Lung (tissue), 12 donors: ENCODE measurements around the gene SYT3. TPM values are rescaled to one million over a fixed set of nuclear protein-coding genes. Genes with fewer than 3 reads are reported as not detected.

ENCODE experiments used
- ATAC-seq: fragments of 200-7000 bp; cut with Tn5 transposase; one replicate; pipeline ENCODE4 v1.9.1; 2020; ENCODE audit warnings: moderate number of reproducible peaks; ENCODE audit not compliant: insufficient read depth, low FRiP score
- DNase-seq, 3 donors: peaks; one replicate each; pipeline ENCODE4 v3.0.0-alpha.2; 2013 to 2017
- H3K27ac ChIP-seq, 2 donors: one replicate each; pipeline ENCODE4 v1.5.1; 2013; ENCODE audit warnings: mild to moderate bottlenecking in 2 of 2, moderate library complexity in 2 of 2, control low read depth in 1 of 2, inconsistent platforms in 1 of 2, low read depth in 1 of 2, low read length in 1 of 2
- H3K27me3 ChIP-seq, 3 donors: one replicate each; pipeline ENCODE4 v1.5.1; 2013; ENCODE audit warnings: low read length in 2 of 3; ENCODE audit not compliant: control insufficient read depth in 3 of 3, insufficient read depth in 3 of 3
- H3K36me3 ChIP-seq, 4 donors: one replicate each; pipeline ENCODE4 v1.5.1; 2013; ENCODE audit warnings: low read length in 4 of 4, mild to moderate bottlenecking in 1 of 4, moderate library complexity in 1 of 4; ENCODE audit not compliant: control insufficient read depth in 4 of 4, insufficient read depth in 4 of 4
- H3K4me1 ChIP-seq, 5 donors: one replicate each; pipeline ENCODE4 v1.5.1; 2013; ENCODE audit warnings: low read length in 5 of 5, mild to moderate bottlenecking in 2 of 5, moderate library complexity in 1 of 5; ENCODE audit not compliant: control insufficient read depth in 5 of 5, insufficient read depth in 5 of 5
- H3K4me3 ChIP-seq: one replicate; pipeline ENCODE4 v1.5.1; 2013; ENCODE audit warnings: mild to moderate bottlenecking, control low read depth, moderate library complexity
- H3K9ac ChIP-seq, 2 donors: one replicate each; pipeline ENCODE4 v1.5.1; 2013; ENCODE audit warnings: low read length in 2 of 2, control low read depth in 1 of 2; ENCODE audit not compliant: insufficient read depth in 1 of 2
- H3K9me3 ChIP-seq, 4 donors: one replicate each; pipeline ENCODE4 v1.5.1; 2013; ENCODE audit warnings: low read length in 3 of 4, mild to moderate bottlenecking in 1 of 4, moderate library complexity in 1 of 4; ENCODE audit not compliant: control insufficient read depth in 4 of 4, insufficient read depth in 3 of 4
- WGBS, 2 donors: extraction: QIAGEN DNeasy Blood & Tissue Kit; methylation state at CpG; one replicate each; pipeline ENCODE4 v1.1.7; 2013; 5-methylcytosine and 5-hydroxymethylcytosine counted together
- polyA plus RNA-seq, 2 donors: library from polyadenylated mRNA; stranded (reverse); fragments of 200-250 nt; gene quantifications; one replicate each; pipeline ENCODE4 v1.2.1, GENCODE V29; 2013
- total RNA-seq, 2 donors: library from RNA; depleted of rRNA in 1 of 2; stranded (reverse); fragments of >200 nt in 1 of 2; gene quantifications; one replicate each; pipeline ENCODE4 v1.2.1, GENCODE V29; 2014 to 2021
- TF ChIP-seq, protein P1 (sequence below): IDR thresholded peaks from 2 replicates; pipeline ENCODE4 v1.5.1; 2012; ENCODE audit warnings: mild to moderate bottlenecking; ENCODE audit errors: control extremely low read depth, extremely low read depth
- donor health status: control.
- donor health status: control.
- donor health status: Bipolar disorder and iron deficiency.
- donor health status: healthy.
- donor health status: DM: yes; HTN: yes; CAD: no.

The SYT3 gene
- total and polyA plus RNA-seq, 4 donors: 0.23 to 1.5 (median 0.70) TPM

DNA sequence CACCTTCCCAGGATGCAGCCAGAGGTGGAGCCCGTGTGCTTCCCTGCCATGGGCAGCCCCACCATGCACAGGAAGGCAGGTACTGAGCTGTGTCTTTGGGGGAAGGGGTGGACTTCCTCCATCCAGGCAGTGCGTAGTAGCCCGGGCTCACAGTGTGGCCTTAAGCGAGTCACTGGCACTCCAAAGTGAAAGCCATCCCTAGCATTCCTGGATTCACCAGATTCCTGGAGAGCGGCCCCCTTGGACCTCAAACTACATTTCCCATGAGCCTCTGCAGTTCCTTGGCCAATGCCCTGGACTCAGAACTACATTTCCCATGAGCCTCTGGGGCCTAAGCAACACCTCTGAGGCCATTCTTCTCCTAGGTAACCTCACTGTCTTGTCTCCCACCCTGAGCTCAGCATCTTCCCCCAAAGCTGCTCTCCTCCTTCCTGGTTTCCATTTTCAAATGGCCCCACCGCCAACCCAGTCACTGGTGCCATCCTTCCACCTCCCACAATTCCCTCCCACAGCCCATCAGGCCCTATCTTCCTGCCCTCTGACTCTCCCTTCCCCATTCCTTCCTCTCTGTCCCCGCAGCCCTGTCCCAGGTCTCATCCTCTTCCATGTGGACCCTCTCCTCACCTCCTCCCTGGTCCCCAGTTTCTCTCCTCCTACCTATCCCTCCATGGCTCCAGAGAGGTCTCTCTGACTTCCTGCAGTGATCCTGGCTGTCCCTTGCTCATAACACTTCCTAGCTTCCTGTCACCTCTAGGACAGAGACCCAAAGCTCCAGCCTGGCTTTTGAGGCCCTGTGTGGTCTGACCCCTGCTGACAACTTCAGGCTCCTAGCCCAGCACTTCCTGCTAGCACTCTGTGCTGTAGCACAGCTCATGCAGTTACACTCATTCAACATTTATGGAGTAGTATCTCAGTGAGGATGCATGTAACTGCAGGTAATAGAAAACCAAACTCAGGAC, 10.0 kb upstream of the SYT3 start, which contains the start of gene C19orf81:
C19orf81 (plus strand) TSS at position 13 of the 959 bp plus-strand sequence; CDS start at position 13, 0 bp downstream.
- peaks cover 3 to 23% (median 3%) of the 10 kb centered on the region in 3 donors for H3K27me3 ChIP-seq
- WGBS, 2 donors: 28 to 33% methylated on average over 7 of the region's 7 CpGs

DNA sequence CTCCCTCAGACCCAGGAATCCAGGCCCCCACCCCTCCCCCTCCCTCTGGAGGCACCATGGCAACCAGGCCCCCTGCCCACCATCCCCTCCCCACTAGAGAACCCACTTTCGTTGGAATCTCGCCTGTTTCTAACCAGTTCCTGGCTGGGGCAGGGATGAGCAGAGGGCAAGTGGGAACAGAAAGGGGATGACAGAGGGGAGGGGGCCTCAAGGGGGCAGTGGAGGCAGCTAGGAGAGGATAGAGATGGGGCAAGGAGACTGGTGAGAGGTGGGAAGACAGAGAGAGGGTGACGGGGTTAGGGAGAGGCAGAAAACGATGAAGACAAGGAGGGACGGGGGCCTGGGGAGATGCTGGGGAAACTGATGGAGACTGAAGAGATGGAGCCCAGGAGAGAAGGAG, 9.0 kb upstream of the SYT3 start:
- H3K27me3 ChIP-seq: peaks cover 3 to 25% (median 3%) of the 10 kb centered on the region in 3 donors

More for the DNA sequence above, 10.0 kb upstream of the SYT3 start, which contains the start of gene C19orf81:
- no peak for ATAC-seq
- H3K36me3 ChIP-seq: no peaks in the 10 kb centered on the region
- H3K27ac ChIP-seq: no peak within 1 kb of the TSS
- DNase-seq: no peak
- H3K4me1 ChIP-seq: no peaks in the 10 kb centered on the region
- TF ChIP-seq, protein P1, sequence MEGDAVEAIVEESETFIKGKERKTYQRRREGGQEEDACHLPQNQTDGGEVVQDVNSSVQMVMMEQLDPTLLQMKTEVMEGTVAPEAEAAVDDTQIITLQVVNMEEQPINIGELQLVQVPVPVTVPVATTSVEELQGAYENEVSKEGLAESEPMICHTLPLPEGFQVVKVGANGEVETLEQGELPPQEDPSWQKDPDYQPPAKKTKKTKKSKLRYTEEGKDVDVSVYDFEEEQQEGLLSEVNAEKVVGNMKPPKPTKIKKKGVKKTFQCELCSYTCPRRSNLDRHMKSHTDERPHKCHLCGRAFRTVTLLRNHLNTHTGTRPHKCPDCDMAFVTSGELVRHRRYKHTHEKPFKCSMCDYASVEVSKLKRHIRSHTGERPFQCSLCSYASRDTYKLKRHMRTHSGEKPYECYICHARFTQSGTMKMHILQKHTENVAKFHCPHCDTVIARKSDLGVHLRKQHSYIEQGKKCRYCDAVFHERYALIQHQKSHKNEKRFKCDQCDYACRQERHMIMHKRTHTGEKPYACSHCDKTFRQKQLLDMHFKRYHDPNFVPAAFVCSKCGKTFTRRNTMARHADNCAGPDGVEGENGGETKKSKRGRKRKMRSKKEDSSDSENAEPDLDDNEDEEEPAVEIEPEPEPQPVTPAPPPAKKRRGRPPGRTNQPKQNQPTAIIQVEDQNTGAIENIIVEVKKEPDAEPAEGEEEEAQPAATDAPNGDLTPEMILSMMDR: no peak
- peaks cover 0 to 7% (median under 1%) of the 10 kb centered on the region in 4 donors for H3K9me3 ChIP-seq
- no peak within 1 kb of the TSS for H3K4me3 ChIP-seq
- no peak within 1 kb of the TSS for H3K9ac ChIP-seq

DNA sequence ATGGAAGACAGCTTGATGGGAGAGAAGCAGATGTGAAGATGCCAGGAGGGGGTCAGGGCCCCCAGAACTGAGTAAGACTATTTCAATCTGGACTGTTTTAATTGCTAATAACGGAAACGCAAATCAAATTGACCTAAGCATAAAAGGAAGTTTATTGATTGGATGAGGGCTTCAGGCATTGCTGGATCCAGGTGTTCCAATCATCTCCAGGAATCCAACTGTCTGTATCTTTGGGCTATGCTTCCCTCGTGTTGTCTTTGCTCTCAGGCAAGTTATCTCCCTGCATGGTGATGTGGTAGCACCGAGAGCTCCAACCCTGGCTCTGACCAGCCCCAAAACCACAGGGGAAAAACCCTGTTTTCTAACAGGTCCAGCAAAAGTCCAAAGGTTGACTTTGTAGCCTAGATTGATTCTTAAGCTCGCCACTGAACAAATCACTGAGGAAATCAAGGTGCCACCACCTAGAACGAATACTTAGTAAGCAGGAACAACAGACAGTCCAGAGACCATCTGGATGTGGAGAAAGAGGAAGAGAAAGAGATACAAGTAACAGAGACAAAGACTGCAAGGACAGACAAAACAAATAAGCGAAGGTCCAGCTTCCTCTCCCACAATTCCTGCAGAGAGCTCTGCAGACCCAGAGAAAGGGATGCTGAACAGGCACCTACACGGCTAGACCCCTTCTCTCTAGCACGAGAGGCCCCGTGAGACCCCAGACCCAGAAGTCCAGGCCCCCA, 8.4 kb upstream of the SYT3 start:
- DNase-seq (no peak), ATAC-seq (no peak)
- Histone ChIP-seq H3K9ac (no peak overlapping the region), H3K27me3 (peaks cover 3 to 21% (median 3%) of the 10 kb centered on the region in 3 donors), H3K36me3 (no peaks in the 10 kb centered on the region), H3K27ac (no peak overlapping the region), H3K9me3 (peaks cover 0 to 6% (median 0%) of the 10 kb centered on the region in 4 donors), H3K4me3 (no peak overlapping the region), H3K4me1 (no peaks in the 10 kb centered on the region)
- 64 to 70% methylated on average over 10 of the region's 10 CpGs for WGBS, 2 donors
- TF ChIP-seq, protein P1: no peak

More for the DNA sequence above, 9.0 kb upstream of the SYT3 start:
- Histone ChIP-seq H3K4me3 (no peak overlapping the region), H3K4me1 (no peaks in the 10 kb centered on the region), H3K36me3 (no peaks in the 10 kb centered on the region), H3K27ac (no peak overlapping the region), H3K9ac (no peak overlapping the region), H3K9me3 (peaks cover 0 to 6% (median 0%) of the 10 kb centered on the region in 4 donors)
- 48 to 65% methylated on average over 5 of the region's 5 CpGs for WGBS, 2 donors
- TF ChIP-seq, protein P1: no peak
- ATAC-seq: no peak
- no peak for DNase-seq
